GM12872 (cell line): ENCODE results near the gene EBF3.

Experiments used
- TF ChIP-seq, protein P1 (sequence below): IDR thresholded peaks from 3 replicates; pipeline ENCODE4 v1.5.1; 2011; ENCODE audit warnings: low read depth, mild to moderate bottlenecking, low read length, moderate library complexity; ENCODE audit not compliant: insufficient read depth

The EBF3 gene

DNA sequence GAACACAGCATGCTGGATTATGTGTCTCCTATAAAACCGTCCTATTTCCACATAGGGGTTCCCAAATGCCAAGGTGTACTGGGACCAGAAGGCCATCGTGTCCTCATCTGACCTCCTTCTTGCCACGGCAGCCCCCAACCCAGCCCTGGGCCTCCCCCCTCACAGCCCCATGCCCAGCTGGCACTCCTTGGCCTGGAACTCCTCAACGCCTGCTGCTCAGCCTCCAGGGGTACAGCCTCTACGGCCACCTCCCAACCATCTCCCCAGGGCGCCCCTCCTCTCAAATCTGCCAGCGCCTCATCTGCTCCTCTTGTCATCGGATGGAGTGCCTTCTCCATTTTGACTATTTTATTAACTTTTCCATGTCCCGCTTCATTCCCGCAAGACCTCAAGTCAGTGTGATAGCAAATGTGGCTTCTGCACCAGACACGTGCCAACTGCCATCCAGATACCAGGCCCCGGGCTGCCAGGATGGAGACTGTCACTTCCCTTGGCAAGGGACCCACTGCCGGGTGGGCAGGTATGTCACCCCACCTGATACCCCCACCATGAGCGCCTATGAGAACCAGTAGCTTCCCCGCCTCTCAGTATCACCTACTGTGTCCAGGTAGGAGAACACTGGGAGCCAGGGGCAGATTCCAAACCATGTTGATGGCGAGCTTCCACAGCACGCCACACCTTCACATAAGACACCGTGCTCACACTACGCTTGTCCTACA, 106.7 kb downstream of the EBF3 start:
- TF ChIP-seq, protein P1, sequence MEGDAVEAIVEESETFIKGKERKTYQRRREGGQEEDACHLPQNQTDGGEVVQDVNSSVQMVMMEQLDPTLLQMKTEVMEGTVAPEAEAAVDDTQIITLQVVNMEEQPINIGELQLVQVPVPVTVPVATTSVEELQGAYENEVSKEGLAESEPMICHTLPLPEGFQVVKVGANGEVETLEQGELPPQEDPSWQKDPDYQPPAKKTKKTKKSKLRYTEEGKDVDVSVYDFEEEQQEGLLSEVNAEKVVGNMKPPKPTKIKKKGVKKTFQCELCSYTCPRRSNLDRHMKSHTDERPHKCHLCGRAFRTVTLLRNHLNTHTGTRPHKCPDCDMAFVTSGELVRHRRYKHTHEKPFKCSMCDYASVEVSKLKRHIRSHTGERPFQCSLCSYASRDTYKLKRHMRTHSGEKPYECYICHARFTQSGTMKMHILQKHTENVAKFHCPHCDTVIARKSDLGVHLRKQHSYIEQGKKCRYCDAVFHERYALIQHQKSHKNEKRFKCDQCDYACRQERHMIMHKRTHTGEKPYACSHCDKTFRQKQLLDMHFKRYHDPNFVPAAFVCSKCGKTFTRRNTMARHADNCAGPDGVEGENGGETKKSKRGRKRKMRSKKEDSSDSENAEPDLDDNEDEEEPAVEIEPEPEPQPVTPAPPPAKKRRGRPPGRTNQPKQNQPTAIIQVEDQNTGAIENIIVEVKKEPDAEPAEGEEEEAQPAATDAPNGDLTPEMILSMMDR, result no peak

DNA sequence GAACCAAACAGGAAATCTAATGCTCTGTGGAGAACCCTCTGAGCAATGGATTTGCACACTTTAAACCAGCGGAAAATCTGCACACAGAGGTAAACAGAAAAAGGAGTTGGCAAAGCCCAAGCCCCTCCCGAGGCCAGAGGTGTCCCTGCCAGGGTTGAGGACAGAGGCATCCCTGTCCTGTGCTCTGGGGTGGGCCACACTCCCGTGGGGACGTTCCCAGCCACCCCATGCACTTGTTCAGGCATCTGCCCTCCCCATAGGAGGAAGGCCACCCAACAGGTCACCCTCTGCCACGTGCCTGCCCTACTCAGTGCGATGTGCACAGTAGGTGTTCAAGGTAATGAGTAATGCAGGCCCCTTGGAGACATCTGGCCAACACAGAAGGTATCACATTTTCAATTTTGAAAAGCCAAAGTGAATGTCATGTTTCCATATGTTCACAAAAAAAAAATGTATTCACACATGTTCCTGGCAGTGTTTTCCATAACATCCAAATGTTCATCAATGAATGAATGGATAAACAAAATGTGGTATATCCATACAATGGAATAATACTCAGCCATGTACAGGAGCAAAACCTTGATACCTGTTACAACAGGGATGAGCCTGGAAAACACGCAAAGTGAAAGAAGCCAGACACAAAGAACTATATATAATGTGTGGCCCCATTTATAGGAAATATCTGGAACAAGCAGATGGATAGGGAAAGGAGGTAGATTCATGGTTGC, 108.1 kb downstream of the EBF3 start:
- TF ChIP-seq, protein P1, result no peak

DNA sequence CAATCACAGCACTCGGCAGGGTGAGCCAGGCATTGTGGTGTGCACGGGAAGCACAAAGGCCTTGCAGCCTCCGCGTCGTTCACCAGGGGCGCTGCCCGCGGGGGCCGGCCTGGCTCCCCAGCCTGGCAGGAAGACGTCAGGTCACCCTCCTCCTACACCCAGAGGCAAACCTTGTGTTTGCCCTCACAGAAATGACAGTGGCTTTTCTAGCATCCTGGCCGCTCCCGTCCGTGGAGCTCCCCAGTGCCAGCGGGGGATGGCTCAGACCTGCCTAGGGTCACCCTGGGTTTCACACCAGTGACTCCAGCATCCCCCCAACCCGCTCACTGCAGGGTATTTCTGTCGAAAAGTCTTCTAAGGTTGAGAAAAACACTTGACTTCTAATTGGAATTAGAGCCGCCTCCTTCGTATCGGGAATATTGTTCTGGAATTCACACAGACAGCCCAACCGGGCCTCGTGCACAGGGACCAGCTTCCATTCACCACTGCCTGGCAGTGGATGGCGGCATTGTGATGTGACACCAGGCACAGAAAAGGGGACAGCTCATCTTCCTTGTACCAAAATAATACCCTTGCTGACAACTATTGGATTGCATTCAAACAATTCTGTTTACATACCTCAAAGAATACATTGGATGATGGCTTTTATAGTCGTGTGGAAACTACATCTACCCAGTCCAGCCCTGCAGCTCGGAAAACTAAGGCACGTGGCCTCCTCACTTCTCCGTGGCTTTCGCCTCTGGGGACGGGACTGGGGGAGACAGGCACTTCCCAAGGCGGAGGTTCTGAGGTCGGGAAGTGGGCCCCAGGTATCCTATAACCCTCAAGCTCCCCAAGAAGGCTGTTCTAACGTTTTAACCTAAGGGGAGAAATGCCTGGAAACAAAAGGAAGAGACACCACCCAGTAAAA, 109.0 kb downstream of the EBF3 start:
- TF ChIP-seq, protein P1, result no peak

DNA sequence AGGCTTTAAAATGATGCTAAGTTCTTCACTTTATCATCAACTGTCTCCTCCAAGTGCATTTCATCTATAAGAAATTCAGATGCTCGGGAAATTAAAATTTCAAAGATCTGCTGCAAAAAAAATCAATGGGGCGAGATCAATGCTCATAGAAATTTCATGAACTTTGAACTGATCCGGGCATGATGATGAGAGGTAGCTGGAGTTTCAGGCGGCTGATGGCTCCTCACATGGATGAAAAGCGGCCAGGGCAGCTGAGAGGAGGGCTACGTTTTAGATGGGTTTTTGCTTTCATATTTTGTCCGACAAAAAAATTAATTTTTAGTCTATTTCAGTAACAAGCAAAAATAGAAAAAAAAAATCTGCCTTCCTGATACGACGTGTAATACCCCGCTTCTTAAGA, 109.9 kb downstream of the EBF3 start:
- TF ChIP-seq, protein P1, result no peak

DNA sequence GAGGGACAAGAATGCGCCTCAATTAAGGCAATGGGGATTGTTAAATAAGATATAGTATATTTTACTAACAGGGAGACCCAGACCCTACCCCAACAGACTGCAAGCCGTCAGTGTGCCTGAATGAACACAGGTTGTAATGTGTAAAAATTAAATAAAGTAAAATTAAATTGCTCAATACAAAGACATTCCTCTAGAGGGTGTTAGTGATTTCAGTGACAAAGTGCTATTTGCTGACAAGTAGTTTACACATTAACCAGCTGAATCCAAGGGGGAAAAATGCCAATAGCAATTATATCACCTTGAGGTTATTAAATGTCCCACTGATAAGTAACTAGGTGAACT, 110.5 kb downstream of the EBF3 start:
- TF ChIP-seq, protein P1, result 0 out of 3 replicates have a peak, but pooled peaks have one; percentile 9

DNA sequence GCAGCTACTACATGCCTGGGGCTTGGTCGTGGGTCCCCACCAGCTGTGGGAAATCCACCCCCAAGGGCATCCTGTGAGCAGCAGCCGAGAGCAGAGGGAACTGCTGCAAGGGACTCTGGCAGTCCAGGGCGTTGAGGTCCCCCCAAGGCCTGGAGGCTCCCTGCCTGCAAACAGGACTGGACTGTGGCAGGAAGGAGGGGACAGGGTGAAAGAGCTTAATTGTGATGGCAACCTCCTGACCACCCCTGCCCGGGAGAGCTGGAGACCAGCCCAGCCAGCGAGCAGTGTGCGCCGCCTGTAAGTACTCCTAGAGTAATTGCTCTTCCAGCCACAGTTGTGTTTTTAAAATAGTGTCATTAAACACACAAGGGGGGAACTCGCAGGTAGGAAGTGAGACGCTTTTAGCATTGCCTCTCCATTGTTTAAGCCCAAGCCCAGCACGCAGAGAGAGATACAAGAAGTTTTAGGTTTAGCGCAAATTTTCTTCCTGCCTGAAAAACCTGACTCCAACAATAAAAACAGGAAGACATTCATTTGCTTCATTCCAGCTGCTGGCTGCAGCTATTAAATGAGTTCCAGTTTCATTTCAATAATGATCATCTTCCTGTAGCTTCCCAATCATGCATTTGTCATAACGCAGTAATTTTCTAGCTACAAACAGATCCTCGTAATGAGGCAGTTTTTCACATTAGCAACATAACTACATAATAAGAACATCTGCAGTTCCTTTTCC, 111.1 kb downstream of the EBF3 start:
- TF ChIP-seq, protein P1, result no peak
